CD4-positive, alpha-beta T cell treated with Interleukin-15 for 1 hour (primary cell): Measurements from ENCODE around the gene CD6.
A peak's percentile ranks its signal among the peaks of the same experiment; 100 is the strongest.

Experiments
- DNase-seq: peaks from one replicate; pipeline ENCODE4 v3.0.0-alpha.2; 2020

The CD6 gene

DNA sequence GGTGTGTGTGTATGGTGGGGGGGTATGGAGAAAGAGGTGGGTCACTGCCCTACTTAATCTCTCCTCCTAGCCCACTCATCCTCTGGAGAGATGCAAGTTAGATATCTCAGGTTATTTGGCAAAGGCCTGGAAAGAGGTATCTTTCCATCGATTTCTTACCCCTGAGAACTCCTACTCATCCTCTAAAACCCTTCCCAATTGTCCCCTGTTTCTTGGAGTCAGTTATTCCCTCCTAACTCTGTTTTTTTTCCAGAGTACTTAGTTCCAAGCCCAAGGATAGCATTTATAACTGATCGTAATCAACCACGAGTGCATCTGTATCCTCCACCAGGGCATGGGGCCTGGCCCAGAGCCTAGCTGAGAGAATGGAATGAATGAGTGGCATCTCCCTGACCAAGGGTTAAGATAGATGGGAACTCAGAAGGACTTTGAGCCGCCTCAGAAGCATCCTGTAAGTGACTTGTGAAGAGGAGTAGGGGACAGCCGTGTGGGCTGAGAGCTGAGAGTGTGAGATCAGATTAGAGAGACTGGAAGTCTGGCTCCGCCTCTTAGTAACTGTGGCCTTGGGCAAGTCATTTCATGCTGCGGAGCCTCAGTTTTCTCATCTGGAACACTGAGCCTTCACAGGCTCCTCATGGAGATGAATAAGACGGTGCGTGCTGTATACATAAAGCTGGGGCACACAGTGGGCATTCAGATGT lies 16.2 kb downstream of the CD6 start:
- peak; percentile 51 for DNase-seq

DNA sequence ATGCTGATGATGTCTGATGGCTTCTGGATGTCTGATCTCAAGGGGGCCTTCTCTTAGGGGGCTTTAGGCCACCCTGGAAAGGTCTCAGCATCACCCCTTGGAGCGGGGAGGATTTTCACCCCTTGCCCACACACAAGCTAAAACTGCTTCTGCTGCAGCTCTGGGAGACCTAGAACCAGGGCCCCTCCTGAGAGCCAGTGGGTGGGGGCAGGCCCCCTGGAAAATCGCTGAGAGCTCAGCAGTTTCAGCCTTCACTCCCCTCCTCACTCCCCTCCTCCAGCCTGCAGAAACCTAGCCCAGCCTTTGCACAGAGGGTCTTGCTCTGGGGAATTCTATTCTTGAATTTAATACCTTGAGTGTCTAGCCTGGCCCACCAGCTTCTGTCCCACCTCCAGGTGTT lies 17.2 kb downstream of the CD6 start:
- no peak for DNase-seq

DNA sequence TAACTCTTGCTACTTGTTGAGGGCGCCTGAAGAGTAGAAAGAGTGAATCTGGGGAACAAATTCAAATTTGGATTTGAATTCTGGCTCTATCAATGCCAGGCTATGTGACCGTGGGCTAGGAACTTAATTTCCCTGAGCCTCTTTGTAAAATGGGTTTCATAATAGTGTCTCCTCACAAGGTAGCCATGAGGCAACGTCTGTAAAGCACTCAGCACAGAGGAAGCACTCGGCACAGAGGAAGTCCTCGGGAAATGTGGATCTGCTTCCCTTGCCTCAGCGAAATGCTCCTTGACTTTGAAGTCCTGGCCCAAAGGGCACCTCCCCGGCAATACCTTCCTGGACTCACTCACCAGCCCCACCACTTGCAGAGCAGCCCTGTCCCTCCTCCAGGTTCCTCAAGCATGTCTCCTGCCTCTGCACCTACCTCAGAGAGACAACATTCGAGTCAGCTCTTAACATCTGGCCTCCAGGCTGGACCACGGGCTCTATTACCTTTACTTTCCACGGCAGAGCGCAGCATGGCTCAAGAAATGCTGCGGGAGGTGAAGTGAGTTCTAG lies 17.7 kb downstream of the CD6 start:
- no peak for DNase-seq

DNA sequence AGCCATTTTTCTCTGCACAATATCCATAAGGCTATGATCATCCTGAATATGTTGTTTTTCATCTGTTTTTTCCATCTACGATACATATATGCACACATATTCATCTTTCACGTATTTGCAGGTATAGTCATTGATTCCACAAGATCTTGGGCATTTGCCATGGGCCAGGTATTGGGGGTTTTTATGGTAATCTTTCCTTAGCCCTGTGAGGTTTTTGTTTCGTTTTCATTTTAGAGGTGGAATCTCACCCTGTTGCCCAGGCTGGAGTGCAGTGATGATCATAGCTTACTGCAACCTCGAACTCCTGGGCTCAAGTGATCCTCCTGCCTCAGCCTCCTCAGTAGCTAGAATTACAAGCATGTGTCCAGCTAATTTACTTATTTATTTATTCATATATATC lies 20.0 kb downstream of the CD6 start:
- DNase-seq, result no peak

DNA sequence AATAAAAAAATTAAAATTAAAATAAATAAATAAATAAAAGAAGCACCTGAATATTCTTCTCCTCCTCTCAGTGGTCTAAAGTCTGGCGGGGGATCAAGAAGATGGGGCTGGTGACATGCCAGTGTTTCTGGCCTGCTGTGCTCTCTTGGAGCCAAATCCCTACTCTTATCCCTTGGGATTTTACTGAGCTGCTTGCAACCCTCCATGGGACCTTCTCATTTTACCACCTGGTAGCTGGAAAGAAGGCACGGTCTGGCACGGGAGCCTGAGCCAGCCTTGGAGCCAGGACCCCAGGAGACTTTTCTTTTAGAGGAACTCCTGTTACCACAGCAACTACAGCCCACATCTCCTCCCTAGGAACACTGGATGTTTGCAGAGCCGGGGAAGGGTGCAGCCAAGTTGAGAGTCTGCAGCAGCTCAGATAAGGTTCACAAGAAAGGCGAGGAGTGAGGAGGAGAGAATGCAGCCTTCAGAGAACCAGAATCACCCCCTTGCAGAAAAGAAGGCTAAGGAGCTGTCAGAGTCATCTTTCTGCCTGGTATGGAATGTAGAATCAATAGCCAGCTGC lies 21.4 kb downstream of the CD6 start:
- no peak for DNase-seq

DNA sequence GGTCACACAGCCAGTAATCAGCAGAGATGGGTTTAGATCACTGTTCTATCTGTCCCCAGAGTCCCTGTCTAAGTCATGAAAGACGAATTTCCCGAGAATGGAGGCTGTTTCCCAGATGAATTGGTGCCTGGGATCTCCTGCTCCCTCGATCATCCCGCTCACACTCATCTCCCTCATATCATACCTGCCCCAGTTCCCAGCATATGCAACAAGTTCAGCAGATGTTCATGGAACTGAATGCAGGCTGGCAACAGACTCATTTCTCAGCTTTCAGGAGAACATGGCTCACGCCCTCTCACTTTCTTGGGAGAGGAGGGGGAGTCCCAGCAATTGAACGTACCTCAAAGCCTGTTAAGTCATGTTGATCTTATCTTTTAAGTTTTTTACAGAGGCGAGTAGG lies 22.1 kb downstream of the CD6 start:
- no peak for DNase-seq

DNA sequence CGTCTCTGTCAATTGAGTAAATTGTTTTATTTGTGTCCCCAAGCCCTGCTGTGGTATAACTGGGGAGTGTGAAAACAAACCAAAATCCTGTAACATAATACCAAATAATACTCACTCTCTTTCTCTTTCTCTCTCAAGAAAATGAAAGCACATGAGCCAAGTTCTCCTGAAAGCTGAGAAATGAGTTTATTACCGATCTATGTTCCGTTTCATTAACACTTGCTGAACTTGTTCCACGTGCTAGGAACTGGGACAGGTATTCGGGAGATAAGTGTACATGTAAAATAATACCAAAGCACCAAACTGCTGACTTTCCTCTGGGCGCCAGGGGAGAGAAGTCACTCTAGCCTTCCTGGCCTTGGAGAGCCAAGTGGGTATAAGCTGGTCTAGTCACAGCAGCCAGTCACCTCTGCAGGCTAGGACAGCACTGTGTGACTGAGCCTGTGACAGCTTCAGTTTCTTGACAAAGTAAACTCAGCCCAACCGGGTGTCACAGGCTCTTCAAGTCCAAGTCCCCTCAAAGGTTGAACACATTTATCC lies 23.1 kb downstream of the CD6 start:
- no peak for DNase-seq

DNA sequence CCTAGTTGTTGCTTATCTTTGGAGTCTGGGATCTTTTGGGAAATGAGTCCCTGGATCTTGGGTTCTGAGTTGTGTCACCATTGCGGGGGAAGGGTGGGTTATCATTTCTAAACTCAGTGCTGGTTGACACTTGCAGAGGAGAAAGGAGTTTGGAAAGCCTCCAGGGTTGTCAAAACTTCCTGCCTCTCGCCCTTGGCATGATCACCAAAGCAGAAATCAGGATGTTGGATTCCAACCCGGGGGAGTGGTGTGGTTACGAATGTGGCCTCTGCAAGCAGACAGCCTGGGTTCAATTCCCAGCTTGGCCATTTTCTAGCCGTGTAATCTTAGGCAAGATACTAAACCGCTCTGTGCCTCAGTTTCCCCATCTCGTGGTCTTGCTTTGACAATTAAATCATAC lies 24.3 kb downstream of the CD6 start:
- no peak for DNase-seq

DNA sequence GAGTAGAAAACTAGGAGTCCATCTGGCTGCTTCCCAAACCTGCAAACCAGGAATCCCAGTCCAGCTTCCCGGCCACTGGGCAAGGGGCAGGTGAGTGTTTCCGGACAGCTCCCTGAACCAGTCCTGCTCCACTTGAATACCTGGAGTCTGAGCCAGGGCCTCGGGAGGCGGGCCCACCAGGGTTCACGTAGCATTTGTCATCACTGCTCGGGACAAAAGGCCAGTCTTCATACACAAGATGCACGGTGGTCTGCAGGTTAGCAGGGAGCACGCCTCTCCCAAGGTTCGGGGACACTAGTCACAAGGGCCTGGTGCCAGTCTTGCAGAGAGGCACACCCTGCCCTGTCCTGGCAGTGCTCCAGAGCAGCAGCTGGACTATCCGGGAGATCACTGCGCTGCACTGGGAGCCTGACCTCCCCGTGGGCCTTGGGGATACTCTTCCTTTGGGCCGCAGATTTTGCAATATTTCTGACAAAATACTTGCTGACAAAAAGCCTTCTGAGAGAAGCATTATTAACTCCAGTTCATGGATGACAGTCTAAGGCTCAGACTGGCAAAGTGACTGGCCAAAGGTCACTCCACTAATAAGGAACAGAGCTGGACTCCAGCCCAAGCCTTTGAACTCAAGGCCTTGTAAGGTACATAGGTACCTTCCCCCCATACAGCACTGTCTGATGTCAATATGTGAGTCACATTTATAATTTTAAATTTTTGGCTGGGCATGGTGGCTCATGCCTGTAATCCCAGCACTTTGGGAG lies 25.1 kb downstream of the CD6 start:
- no peak for DNase-seq

DNA sequence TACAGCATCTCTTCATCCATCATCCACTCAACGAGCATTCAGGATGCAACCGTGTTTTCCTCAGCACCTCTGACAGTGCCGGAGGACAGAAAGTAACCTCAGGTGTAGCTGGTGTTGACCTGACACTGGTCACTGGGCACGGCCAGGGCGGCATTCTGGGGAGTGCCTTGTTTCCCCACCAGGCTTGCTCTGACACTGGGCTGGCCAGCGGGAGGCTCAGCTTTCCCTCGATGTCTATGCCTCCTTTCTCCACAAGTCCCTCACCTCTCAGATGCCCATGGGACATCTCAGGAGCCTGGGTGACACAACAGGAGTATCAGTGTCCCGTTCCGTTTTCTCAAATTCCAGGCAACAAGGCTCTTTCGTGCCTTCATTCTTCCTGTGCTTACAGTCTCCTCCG lies 28.9 kb downstream of the CD6 start:
- DNase-seq, result no peak

DNA sequence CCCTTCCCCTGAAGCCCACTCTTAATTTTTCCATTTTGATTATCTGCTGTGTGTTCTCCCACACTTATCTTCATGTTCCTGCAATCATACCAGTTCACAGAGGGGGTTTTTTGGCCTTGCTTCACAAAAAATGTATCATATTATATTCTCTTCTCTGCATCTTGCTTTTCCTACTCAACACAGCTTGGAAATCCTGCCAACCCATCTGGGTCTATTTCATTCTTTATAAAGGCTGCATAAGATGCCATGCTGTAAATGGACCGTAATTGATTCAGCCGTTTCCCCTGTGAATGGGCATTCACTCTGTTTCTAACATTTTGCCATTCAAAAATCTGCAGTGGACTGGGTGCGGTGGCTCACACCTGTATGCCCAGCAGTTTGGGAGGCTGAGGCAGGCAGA lies 30.5 kb downstream of the CD6 start:
- DNase-seq, result no peak

DNA sequence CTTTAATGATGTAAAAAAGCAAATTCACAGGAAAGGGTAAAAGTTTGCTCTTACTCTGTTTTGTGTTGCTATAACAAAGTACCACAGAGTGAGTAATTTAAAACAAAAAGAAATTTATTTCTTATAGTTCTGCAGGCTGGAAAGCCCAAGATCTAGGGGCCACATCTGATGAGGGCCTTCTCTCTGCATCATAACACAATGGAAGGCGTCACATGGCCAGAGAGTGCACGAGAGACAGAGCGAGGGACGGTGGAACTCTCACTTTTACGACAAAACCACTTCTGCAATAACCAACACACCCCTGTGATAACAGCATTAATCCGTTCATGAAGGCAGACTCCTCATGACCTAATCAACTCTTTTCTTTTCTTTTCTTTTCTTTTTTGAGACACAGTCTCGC lies 31.1 kb downstream of the CD6 start:
- no peak for DNase-seq

DNA sequence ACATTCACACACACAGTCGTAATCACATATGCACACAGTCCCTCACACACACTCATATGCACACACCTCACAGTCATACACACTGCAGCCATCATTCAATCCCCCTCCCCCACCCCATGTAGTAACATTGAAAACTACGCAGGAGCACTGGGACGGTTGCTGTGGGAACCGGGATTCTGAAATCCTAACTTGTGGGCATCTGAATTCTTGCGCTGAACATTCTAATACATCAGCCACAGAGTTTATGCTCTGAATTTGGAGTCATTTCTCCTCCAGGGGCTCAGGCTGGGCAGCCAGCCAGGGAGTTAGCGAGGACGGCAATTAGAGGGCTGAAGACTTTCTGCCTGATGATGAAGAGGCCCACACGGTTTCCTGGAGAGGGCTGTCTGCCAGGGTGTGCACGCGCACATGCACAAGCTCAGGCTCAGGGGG lies 32.7 kb downstream of the CD6 start:
- DNase-seq, result no peak

DNA sequence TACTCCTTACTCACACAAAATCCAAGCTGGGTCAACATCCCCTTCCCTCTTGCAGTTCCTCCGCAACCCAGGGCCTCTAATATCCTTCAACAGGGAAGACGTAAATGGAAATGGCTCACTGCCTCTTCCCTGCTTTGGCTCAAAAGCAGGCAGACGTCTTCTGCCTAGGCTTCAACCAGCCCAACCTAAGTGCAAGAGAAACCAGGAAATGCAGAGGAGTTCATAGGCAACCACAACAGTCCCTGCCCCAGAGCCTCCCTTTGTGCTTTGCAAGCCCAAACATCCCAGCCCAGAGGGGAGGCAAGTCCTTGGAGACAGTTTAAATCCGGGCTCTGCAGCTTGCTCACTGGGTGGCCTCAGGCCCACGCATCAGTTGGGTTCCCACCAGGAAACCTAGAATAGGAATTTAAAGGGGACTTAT lies 33.3 kb downstream of the CD6 start:
- DNase-seq, result no peak

DNA sequence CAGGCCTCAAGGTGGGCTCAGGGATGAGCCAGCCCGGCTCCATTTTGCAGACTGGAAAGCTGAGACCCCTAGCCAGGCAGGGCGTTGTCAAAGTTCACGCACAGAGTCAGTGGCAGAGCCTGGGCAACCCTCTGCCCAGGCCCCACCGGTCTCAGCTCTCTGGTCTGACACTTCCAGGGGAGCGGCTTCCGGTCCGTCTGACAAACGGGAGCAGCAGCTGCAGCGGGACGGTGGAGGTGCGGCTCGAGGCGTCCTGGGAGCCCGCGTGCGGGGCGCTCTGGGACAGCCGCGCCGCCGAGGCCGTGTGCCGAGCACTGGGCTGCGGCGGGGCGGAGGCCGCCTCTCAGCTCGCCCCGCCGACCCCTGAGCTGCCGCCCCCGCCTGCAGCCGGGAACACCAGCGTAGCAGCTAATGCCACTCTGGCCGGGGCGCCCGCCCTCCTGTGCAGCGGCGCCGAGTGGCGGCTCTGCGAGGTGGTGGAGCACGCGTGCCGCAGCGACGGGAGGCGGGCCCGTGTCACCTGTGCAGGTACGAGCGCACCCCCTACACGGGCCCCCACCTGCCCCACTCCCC lies 36.0 kb downstream of the CD6 start:
- no peak for DNase-seq

DNA sequence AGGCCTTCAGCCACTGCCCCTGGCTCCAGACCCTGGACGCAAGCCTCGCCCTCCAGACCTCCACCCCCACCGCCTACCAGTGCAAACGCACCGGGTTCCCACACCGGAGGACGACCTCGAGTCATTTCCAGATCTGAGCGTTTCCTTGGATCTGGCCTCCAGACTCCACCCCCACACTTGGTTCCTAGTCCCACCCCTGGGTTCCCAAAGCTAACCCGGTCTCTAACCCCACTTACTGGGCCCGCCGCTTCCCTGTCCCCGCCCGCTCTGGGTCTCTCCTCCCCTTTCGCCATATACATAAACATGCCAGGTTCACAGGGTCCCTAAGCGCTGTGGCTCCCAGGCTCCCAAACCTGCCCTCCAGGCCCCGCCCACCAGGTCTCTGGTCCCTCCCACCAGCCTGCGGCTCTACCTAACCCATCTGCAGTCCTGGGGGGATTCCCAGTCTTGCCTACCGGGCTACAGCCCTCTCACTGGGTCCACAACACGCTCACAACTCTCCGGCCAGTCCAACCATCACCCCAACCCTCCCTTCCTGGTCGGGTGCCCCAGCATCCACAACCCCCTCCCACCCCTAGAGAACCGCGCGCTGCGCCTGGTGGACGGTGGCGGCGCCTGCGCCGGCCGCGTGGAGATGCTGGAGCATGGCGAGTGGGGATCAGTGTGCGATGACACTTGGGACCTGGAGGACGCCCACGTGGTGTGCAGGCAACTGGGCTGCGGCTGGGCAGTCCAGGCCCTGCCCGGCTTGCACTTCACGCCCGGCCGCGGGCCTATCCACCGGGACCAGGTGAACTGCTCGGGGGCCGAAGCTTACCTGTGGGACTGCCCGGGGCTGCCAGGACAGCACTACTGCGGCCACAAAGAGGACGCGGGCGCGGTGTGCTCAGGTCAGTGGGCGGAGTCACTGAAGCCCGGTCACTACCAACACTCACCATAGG lies 36.7 kb downstream of the CD6 start:
- DNase-seq, result no peak

DNA sequence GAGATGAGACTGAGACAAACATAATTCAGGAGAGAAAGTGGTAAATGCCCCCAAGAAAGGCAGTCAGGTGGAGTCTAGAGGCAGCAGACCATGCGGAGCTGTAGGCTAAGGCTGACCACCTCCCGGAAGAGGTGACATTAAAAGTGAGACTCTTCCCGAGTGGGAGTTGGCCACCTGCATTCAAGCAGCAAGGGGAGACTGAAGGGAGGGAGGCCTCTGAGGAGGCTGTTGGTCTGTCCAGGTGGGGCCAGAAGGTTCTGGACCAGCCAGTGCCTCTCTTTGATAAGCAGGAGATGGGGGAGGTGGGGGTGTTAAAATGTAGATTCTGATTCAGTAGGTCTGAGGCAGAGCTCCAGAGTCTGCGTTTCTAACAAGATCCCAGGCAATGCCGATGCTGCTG lies 37.5 kb downstream of the CD6 start:
- DNase-seq, result no peak

DNA sequence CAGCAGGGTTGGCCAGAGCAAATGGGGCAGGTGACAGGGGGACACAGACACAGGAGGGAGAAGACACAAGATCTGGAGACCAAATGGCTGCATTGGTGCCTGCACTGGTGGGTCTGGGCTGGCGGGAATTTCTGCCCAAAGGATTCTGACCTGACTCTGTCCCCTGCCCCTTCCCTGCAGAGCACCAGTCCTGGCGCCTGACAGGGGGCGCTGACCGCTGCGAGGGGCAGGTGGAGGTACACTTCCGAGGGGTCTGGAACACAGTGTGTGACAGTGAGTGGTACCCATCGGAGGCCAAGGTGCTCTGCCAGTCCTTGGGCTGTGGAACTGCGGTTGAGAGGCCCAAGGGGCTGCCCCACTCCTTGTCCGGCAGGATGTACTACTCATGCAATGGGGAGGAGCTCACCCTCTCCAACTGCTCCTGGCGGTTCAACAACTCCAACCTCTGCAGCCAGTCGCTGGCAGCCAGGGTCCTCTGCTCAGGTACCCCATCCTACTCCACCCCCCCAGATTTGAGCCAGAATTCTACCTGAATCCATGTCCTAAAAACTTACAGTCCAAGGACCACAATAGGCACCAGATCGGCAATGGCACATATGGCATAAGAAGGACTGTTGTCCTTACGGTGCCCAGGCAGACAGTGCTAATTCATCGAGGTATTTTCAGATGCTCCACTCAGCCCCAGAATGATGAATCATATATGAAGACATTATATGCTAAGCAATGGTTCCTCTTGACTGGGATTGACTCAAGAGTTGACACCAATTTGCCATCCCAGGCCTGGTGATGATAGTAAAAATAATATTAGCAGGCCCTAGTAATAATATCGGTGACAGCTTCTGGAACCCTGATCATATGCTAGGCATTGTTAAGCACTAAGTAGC lies 38.2 kb downstream of the CD6 start:
- DNase-seq, result no peak

DNA sequence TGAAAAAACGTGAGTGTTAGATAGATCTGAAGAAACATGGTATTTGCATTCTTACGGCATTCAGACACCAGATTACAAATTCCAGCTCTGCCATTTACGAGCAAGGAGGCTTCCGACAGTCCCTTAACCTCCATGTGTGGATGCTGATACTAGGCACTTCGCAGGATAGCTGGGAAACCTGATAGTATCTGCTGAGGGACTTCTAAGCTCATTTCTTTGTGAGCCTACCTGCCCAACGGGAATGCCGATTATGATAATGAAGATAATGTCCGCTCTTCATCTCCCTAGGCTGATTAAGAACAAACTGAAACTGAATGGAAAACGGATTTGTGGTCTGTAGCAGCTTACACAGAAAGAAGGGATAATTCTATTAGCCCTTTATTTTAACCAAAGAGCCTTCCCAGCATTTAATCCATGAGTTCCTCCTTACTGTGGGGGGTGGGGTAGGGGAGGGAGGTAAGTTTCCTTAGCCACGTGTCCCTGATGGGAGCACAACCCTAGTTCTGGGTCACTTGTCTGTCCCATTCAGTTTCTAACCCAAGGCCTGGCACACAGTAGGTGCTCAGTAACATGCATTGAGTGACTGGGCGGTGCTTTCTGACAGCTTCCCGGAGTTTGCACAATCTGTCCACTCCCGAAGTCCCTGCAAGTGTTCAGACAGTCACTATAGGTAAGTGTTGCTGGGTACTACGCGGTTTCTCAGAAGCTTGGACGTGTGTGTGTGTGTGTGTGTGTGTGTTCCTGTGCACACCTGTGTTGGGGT lies 39.2 kb downstream of the CD6 start:
- DNase-seq, result no peak

DNA sequence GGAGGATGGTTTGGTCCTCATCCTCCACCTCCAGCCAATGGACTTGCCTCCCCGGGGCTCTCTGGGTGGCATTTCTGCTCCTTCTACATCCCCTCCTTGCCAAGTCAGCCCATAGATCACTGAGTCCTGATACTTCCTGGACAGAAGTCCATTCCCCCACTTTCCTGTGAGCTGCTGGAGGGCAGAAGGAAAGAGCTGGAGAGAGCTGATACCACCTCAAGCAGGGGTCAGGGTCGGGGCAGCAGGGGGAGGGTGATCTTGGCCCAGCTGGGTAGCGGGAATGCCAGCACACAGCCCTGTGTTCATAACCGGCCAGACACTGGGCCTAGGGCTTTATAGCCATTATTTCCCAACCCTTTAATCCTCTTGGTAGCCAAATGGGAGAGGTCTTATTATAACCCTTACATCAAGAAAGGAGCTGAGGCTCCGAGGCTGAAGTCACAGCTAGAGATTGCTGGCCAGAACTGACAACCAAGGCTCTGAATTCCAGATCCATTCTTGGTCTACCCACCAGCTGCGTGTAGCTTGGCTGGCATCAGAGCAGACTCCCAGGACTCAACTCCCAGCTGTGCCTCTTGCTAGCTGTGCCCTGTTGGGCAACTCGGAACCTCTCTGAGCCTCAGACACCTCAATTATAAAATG lies 39.9 kb downstream of the CD6 start:
- DNase-seq, result no peak
